ENCODE measurements around the gene CNKSR3.

The CNKSR3 gene

DNA sequence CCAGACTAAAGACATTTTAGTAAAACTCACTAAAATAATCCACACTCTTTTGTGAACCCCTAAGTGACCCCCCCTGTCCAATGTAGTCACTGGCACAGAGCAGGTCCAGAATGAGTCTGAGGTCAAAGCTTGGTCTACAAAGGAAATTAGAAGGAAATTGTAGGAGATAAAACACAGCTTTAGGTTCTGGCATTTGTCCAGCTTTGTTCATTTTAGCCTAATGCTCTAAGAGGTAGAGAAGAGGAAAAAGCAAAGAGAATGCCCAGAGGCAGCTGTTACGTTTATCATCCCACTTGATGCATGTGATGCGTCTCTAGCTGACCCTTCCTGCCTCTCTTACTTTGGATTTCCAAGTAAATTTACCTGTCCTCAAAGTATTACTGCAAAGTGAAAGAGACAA is 62.5 kb downstream of the CNKSR3 start:
- DNase-seq (ENCODE audit: low read depth), result no peak
- no peak overlapping the region for H3K4me3 ChIP-seq (ENCODE audit: low read depth, low read length)
- TF ChIP-seq, protein P1, sequence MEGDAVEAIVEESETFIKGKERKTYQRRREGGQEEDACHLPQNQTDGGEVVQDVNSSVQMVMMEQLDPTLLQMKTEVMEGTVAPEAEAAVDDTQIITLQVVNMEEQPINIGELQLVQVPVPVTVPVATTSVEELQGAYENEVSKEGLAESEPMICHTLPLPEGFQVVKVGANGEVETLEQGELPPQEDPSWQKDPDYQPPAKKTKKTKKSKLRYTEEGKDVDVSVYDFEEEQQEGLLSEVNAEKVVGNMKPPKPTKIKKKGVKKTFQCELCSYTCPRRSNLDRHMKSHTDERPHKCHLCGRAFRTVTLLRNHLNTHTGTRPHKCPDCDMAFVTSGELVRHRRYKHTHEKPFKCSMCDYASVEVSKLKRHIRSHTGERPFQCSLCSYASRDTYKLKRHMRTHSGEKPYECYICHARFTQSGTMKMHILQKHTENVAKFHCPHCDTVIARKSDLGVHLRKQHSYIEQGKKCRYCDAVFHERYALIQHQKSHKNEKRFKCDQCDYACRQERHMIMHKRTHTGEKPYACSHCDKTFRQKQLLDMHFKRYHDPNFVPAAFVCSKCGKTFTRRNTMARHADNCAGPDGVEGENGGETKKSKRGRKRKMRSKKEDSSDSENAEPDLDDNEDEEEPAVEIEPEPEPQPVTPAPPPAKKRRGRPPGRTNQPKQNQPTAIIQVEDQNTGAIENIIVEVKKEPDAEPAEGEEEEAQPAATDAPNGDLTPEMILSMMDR (IDR thresholded peaks at IDR 0.05; ENCODE audit: control insufficient read depth, extremely low read depth, insufficient read depth), result no peak

DNA sequence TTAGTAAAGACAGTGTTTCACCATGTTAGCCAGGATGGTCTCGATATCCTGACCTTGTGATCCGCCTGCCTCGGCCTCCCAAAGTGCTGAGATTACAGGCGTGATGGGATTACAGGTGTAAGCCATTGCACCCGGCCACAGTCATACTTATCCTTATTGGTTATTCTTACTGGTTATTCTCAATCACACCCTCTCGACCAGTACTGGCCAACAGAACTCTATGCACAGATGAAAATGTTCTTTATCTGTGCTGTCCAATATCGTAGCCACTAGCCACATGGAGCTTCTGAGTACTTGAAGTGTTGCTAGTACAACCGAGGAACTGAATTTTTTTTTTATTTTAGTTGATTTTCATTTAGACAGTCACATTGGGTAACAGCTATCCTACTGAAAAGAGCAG is 63.5 kb downstream of the CNKSR3 start:
- H3K4me3 ChIP-seq (ENCODE audit: low read depth, low read length), result no peak overlapping the region
- no peak for DNase-seq (ENCODE audit: low read depth)
- TF ChIP-seq, protein P1 (IDR thresholded peaks at IDR 0.05; ENCODE audit: control insufficient read depth, extremely low read depth, insufficient read depth), result no peak

DNA sequence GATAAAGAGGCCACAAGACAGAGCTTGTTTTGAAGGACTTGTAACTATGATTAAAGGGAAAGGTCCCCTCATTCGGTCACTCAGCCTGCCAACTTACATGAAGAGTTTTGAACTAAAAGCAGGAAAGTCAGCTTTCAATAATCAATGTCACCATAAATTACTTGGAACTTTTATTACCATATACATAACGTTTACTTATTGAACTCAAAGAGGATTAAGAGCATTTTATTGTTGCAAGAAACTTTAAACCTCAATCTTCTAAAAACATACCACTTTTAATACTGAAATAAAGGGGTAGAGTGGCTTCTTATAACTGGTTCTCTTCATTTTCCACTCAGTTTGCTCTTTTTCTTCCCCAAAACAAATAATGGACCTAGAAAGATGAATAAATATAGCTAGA is 65.1 kb downstream of the CNKSR3 start:
- no peak for DNase-seq (ENCODE audit: low read depth)
- TF ChIP-seq, protein P1 (IDR thresholded peaks at IDR 0.05; ENCODE audit: control insufficient read depth, extremely low read depth, insufficient read depth), result no peak
- H3K4me3 ChIP-seq (ENCODE audit: low read depth, low read length), result no peak overlapping the region

DNA sequence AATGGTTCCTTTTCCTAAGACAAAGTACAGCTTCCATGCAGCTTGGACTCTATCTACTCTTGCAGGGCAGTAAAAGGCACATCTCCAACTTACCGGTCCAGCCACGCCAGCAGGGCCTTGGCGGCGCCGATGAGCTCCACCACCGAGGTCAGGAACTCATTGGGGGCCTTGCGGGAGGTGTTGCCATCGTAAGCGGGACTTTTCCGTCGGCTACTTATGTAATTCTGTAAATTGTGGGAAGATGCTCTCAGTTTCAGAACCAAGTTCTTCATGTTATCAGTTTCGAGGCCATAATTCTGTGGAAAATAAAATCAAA is 68.5 kb downstream of the CNKSR3 start:
- DNase-seq (ENCODE audit: low read depth), result no peak
- TF ChIP-seq, protein P1 (IDR thresholded peaks at IDR 0.05; ENCODE audit: control insufficient read depth, extremely low read depth, insufficient read depth), result no peak
- no peak overlapping the region for H3K4me3 ChIP-seq (ENCODE audit: low read depth, low read length)

DNA sequence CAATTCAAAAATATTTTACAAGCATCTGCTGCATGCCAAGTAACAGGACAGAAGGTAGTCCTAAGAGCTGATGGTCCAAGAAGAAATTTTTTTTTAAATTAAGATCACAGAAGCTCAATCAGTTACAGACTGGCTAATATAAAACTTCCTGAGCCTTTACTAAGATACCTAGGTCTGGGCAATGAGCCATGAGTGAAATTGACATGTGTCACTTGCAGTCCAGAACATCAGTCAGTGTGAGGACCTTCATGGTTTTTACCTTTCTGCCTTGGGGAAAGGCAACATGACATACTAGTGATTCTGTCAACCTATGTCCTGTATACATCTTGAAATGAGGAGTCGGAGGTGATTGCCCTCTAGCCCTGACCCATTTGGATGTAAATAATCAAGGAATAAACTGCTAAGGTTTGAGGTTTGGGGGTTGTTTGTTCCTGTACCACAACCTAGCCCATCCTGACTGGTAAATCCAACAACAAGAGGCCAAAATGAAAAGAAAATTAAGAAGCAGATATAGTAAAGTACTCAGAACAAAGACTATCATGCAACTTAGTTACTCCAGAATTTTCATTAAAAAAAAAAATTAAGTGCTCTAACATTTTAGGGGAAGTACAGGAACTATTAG is 70.0 kb downstream of the CNKSR3 start:
- no peak for DNase-seq (ENCODE audit: low read depth)
- TF ChIP-seq, protein P1 (IDR thresholded peaks at IDR 0.05; ENCODE audit: control insufficient read depth, extremely low read depth, insufficient read depth), result no peak
- no peak overlapping the region for H3K4me3 ChIP-seq (ENCODE audit: low read depth, low read length)

DNA sequence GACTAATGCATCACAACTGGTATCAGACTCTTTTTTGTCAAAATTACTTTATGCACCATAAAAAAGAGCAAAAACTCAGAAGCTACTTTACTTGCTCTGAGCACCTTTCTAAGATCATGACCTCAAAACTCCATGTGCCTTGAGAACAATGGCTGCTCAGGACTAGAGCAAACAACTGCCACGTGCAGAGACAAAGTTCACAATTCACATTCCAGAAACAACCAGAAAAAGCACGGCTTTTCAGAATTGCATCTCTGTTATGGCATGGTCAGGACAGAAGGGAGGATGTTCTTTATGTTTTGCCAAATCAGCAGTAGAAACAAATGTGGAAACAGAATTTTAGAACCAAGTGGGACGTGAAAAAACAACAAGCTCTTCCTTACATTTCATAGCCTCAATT is 70.5 kb downstream of the CNKSR3 start:
- TF ChIP-seq, protein P1 (IDR thresholded peaks at IDR 0.05; ENCODE audit: control insufficient read depth, extremely low read depth, insufficient read depth), result no peak
- DNase-seq (ENCODE audit: low read depth), result no peak
- no peak overlapping the region for H3K4me3 ChIP-seq (ENCODE audit: low read depth, low read length)

DNA sequence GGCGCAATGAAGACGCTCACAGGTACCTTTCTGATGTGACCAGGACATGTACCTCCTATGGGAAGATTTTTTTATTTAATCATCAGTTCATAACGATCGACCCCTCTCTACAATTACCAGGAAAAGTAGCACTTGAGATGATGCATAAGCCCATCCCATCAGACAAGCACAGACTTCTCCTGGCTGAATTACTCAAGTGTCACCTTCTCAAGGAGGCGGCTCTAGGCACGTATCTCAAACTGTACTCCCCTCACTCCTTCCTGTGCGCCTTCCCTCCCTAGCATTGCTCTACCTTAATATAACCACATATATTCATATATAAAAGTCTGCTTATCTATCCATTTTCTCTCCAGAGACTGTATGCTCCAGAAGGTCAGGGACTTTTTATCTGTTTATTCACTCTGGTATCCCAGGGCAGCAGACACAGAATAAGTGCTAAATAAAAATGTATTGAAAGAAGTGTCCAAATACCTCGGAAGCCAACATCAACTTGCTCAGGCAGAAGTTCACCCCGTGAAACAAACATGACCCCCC is 71.5 kb downstream of the CNKSR3 start:
- no peak for DNase-seq (ENCODE audit: low read depth)
- no peak overlapping the region for H3K4me3 ChIP-seq (ENCODE audit: low read depth, low read length)
- TF ChIP-seq, protein P1 (IDR thresholded peaks at IDR 0.05; ENCODE audit: control insufficient read depth, extremely low read depth, insufficient read depth), result no peak

Measured in LNCaP clone FGC (cell line).